Cardiac muscle cell (in vitro differentiated cells and primary cell): Measurements from ENCODE around the gene APLN. TPM values are rescaled to one million over a fixed set of nuclear protein-coding genes. Genes with fewer than 3 reads are reported as not detected.

Experiments
- DNase-seq, 2 donors: peaks; one replicate each; pipeline versions ENCODE4 v3.0.0 to v3.0.0-alpha.2; 2010 to 2017; ENCODE audit warnings: low read depth in 1 of 2, low spot score in 1 of 2
- H3K27ac ChIP-seq: fragments of 200-600 bp; sonication (generic); 2 replicates; pipeline ENCODE4 v1.5.1; 2016
- H3K27me3 ChIP-seq: fragments of 200-600 bp; sonication (generic); 2 replicates; pipeline ENCODE4 v1.6.0; 2016; ENCODE audit warnings: control low read depth
- H3K36me3 ChIP-seq: fragments of 200-600 bp; sonication (generic); 2 replicates; pipeline ENCODE4 v1.5.1; 2016; ENCODE audit warnings: control low read depth
- H3K4me1 ChIP-seq: fragments of 200-600 bp; sonication (generic); 2 replicates; pipeline ENCODE4 v1.8.1; 2017; ENCODE audit warnings: low read depth, mild to moderate bottlenecking, mixed run types
- H3K4me3 ChIP-seq: fragments of 200-600 bp; sonication (generic); 2 replicates; pipeline ENCODE4 v1.5.1; 2016; ENCODE audit warnings: mild to moderate bottlenecking
- H3K9me3 ChIP-seq: fragments of 200-600 bp; sonication (generic); 2 replicates; pipeline ENCODE4 v1.5.1; 2017; ENCODE audit warnings: low read depth, mild to moderate bottlenecking, control low read depth
- CTCF ChIP-seq: IDR thresholded peaks from 2 replicates; pipeline ENCODE4 v1.5.1; 2012; ENCODE audit warnings: low read depth, mild to moderate bottlenecking, low read length
- polyA plus RNA-seq: library from polyadenylated mRNA; unstranded; fragments of >200 nt; fragmentation: Nextera tagmentation; extraction: Ambion mirVana; gene quantifications from 2 replicates; pipeline ENCODE4 v1.2.1, GENCODE V29; 2016
- total RNA-seq: library from RNA; depleted of rRNA; stranded (reverse); fragments of >200 nt; gene quantifications from 2 replicates; pipeline ENCODE4 v1.2.3, GENCODE V29; 2016

The APLN gene
- total and polyA plus RNA-seq, 2 experiments from 2014 or later: 0.45 to 1.1 TPM

GRCh38 chrX:129679901-129680300 is 25.1 kb upstream of the APLN start:
- no peak for TF ChIP-seq CTCF
- Histone ChIP-seq H3K27ac (no peak overlapping the region), H3K9me3 (no peaks in the 10 kb centered on the region), H3K27me3 (peaks cover 21% of the 10 kb centered on the region), H3K4me3 (no peak overlapping the region), H3K36me3 (no peaks in the 10 kb centered on the region), H3K4me1 (no peaks in the 10 kb centered on the region)
- DNase-seq: no peak

GRCh38 chrX:129678614-129679195 is 23.9 kb upstream of the APLN start:
- H3K27ac ChIP-seq: no peak overlapping the region

GRCh38 chrX:129667412-129667811 is 12.7 kb upstream of the APLN start:
- Histone ChIP-seq H3K4me3 (no peak overlapping the region), H3K27ac (no peak overlapping the region), H3K27me3 (no peaks in the 10 kb centered on the region), H3K9me3 (no peaks in the 10 kb centered on the region), H3K36me3 (no peaks in the 10 kb centered on the region), H3K4me1 (no peaks in the 10 kb centered on the region)
- TF ChIP-seq CTCF: no peak
- DNase-seq: no peak

More at GRCh38 chrX:129678614-129679195, 23.9 kb upstream of the APLN start:
- TF ChIP-seq CTCF: no peak
- Histone ChIP-seq H3K4me1 (no peaks in the 10 kb centered on the region), H3K9me3 (no peaks in the 10 kb centered on the region), H3K4me3 (no peak overlapping the region), H3K36me3 (no peaks in the 10 kb centered on the region), H3K27me3 (peaks cover 21% of the 10 kb centered on the region)
- DNase-seq: no peak

- Histone ChIP-seq H3K36me3 (no peaks in the 10 kb centered on the region), H3K27ac (no peak overlapping the region), H3K9me3 (no peaks in the 10 kb centered on the region), H3K4me1 (no peaks in the 10 kb centered on the region), H3K4me3 (no peak overlapping the region), H3K27me3 (no peaks in the 10 kb centered on the region)
- TF ChIP-seq CTCF: no peak
- DNase-seq: peak in 1 of 2 donors; percentile 84
Measured at GRCh38 chrX:129665916-129666644, 11.3 kb upstream of the APLN start.

GRCh38 chrX:129663171-129663570 is 8.4 kb upstream of the APLN start:
- Histone ChIP-seq H3K27me3 (no peaks in the 10 kb centered on the region), H3K4me3 (no peak overlapping the region), H3K4me1 (no peaks in the 10 kb centered on the region), H3K27ac (no peak overlapping the region), H3K9me3 (no peaks in the 10 kb centered on the region), H3K36me3 (no peaks in the 10 kb centered on the region)
- DNase-seq: peak in 1 of 2 donors; percentile 82
- no peak for TF ChIP-seq CTCF
